ENCODE data around the gene HOTAIR. TPM values are rescaled to one million over a fixed set of nuclear protein-coding genes. Genes with fewer than 3 reads are reported as not detected.

The HOTAIR gene
- total RNA-seq, 1 donor from 2014 or later = not detected

- ATAC-seq (no peak), DNase-seq (no peak)
- intact Hi-C loops (cut with micrococcal nuclease) = no loop called here
These were observed 33.6 kb downstream of the HOTAIR start for GRCh38 chr12:53941187-53941586.

GRCh38 chr12:53940443-53941014 is 34.2 kb downstream of the HOTAIR start:
- ATAC-seq = no peak
- DNase-seq = no peak
- intact Hi-C loops (cut with micrococcal nuclease) = no loop called here

DNA sequence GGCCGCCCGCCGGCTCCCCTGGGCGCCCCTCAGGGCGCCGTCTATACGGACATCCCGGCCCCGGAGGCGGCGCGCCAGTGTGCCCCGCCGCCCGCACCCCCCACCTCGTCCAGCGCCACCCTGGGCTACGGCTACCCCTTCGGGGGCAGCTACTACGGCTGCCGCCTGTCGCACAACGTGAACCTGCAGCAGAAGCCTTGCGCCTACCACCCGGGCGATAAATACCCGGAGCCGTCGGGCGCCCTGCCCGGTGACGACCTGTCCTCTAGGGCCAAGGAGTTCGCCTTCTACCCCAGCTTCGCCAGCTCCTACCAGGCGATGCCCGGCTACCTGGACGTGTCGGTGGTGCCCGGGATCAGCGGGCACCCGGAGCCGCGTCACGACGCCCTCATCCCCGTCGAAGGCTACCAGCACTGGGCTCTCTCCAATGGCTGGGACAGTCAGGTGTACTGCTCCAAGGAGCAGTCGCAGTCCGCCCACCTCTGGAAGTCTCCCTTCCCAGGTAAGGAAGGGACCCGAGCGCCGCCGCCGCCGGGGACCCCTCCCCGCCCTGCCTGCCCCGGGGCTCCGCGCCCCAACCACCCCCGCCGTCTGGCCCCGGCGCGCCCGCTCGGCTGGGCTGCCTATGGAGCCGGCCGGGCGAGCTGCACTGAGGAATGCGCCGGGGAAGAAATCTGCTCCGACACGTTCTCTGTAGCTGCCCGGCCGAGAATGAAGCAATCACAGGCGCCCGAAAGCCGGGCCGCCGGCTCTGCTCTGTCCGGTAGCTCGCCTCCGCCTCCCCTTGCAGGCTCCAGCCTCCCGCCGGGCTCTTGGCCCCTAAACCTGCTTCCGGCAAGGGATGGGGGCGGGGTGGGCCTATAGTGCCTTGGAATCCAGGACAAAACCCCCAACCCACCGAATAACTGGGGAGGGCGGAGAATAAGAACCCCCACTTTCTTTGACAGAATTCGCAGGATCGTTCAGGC is 35.3 kb downstream of the HOTAIR start:
- intact Hi-C loops (cut with micrococcal nuclease) = no loop called here
- ATAC-seq (no peak), DNase-seq (no peak)

GRCh38 chr12:53938326-53939140 is 36.2 kb downstream of the HOTAIR start, which contains the start of gene HOXC13:
Gene HOXC13, plus strand, starts transcription at chr12:53938831. Its CDS starts 76 bp downstream, at chr12:53938907.
- DNase-seq (no peak), ATAC-seq (peak; percentile 12)

DNA sequence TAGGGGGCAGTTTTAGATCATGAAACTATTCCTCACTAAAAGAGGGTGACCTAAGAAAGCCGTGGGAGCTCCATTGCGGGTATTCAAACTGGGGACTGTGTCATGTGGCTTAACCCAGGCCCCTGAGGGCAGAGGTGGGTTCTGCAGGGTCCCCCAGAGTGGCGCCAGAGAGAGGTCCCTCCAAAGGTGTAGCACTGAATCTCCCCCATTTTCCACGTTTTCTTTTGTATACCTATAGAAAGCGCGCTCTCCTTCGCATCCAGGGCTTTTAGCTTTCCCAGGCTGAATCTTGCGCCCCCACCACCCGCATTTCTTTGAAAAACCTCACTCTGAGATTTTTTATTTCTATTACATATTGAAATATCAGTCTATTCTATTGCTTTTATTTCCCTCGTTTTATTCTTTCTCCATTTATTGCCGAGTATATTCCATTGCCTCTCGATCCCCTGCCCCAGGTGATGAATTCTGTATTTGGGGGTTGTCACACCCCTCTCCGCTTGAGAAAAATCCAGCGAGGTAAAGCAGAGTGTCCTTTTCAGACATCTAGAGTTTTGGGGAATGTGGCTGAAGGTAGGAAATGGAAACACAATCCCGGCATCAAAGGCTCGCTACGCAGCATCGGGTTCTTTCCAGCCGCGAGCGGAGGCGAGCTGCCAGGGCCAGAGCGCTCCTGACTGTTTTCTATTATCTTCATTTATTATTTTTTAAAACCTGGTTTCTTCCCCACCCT is 37.0 kb downstream of the HOTAIR start:
- no peak for DNase-seq
- intact Hi-C loops (cut with micrococcal nuclease) = no loop called here
- no peak for ATAC-seq

More at GRCh38 chr12:53938326-53939140, 36.2 kb downstream of the HOTAIR start, which contains the start of gene HOXC13:
- intact Hi-C loops (cut with micrococcal nuclease) = no loop called here

GRCh38 chr12:53937099-53937498 is 37.7 kb downstream of the HOTAIR start:
- intact Hi-C loops (cut with micrococcal nuclease) = no loop called here
- no peak for ATAC-seq
- no peak for DNase-seq

- ATAC-seq (no peak), DNase-seq (no peak)
- intact Hi-C loops (cut with micrococcal nuclease) = no loop called here
These were observed 39.1 kb downstream of the HOTAIR start for GRCh38 chr12:53935383-53936341.

DNA sequence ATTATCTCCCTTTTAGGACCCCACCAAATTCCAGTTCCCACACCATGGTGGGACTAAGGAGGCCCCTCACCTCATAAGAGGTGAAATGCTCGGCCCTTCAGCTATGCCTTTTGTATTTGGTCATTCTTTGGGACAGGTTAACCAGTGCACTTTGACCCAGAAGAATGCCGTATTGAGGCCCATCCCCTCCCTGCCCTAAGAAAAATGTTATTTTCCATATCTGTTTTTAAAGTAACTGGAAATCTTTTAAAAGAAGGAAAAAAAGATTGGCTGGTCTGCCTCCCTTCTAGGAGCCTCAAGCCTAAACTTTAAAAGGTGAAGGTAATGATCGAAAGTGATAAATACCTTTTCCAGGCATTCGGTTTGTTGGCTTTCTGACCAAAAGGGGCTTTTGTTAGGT is 41.8 kb downstream of the HOTAIR start:
- intact Hi-C loops (cut with micrococcal nuclease) = no loop called here
- ATAC-seq (no peak), DNase-seq (no peak)

DNA sequence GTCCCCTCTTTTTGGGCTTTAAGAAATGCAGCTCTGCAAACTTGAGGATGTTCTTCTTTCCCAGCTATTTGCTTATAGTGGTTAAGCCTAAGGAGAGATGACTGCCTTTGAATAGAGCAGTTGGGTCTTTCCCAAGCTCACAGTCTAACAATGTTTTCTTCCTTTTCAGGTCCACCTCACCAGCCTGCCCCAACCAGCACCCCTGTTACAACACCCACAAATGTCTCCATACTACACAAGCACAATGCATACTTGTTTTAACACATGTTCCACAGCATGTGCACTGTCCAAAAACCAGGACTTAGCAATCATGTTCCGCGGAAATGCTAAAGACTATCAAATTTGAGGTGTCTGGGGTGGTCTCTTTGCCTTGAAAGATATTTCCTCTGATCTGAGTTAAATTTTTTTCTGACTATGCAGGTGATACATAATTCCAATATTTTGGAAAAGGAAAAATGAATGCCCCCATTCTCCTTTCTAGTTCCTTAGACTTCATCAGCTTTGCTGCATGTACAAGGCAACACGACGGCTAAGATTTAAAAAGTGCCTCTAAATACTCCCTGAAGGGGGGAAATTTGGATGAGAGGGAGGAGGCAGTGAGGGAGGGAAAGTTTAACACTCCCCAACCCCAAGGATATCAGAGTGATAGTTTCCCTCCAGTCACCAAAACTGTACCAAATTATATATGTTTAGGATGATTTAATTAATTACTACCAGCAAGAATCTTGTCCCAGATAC is 42.7 kb downstream of the HOTAIR start:
- intact Hi-C loops (cut with micrococcal nuclease) = no loop called here
- ATAC-seq = no peak
- no peak for DNase-seq

DNA sequence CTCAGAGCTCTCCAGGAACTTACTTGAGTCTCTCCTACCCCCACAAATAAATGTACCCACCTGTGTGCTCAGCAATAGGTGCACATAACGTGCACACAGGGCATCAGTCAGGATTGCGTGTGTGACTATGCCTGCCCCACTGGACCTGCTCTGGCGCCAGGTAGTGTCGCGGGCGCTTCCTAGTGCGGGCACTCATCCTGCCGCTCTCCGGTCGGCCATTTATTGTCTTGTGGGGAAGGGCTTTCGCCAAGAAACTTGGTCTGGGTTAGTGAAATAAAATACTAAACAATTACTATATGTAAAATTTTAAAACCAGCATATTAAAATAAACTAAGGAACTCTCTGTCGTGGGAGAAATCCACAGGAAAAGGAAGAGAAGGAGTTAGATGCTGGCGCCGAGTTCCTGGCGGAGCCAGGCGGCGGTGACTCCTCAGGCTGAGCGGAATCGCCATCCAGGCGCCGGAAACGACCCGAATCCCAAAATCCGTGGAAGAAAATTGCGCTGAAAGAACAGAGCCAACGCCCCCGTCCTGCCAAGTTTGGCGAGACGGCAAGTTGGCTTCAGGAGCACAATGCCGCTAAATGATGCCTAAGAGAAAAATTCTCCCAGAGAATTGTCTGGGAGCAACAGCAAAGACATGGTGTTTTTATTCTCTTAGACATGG is 44.0 kb downstream of the HOTAIR start:
- intact Hi-C loops (cut with micrococcal nuclease) = no loop called here
- DNase-seq (no peak), ATAC-seq (no peak)

DNA sequence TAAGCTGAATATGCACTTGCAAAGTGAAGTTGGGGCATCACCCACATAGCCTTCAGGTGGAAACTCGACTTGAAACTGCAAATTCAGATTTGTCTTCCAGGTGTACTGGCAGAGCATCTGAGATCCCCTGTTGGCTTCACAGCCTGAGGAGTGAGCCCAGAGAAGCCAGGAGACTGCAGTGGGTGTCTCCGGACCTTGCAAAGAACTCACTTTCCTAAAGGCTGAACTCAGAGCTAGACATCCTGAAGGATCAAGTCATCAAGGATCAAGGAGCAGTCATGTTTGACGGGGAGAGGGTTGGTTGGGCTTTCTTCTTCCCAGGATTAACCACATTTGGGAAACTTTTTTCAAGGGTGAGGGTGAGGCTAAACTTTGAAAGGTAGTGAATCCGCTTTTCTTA is 45.2 kb downstream of the HOTAIR start:
- intact Hi-C loops (cut with micrococcal nuclease) = no loop called here
- no peak for ATAC-seq
- no peak for DNase-seq

DNA sequence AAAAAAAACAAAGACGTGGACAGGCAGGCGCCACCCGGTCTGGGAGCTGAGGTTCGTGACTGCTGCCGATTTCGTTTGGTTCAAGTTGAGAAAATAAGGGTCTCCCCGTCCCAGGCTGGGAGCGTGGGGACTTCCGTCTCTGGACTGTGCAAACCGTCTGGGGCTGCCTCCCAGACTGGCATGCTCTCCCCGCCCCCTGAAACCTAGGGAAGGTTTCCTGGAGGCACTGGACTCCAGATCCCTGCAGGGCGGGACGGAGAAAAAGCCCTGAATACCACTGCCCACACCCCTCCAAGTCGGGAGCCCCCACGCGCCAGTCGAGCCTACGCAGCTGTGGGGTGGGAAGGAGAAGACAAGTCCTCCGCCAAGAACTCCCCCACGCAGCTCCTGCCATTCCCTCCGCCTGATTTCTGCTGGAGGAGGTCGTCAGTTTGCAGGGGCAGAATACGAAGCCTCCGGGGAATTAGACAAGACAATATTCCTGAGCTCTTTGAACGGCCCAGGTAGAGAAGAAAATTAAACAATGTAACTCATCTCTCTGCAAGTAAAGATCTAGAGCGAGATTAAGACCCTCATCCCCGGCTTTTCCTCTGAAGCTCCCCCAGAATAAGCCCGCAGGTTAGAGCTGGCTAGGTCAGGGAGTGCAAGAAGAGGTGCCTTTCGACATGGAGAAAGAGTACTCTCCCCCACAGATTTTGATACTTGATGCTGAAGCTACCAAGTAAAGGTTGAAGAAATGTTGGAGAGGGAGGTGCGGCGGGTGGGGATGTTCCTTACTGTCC is 46.5 kb downstream of the HOTAIR start:
- DNase-seq (no peak), ATAC-seq (no peak)
- intact Hi-C loops (cut with micrococcal nuclease) = no loop called here

- ATAC-seq = no peak
- no peak for DNase-seq
- intact Hi-C loops (cut with micrococcal nuclease) = no loop called here
These were observed 47.3 kb downstream of the HOTAIR start for GRCh38 chr12:53927220-53928029.

- no peak for DNase-seq
- ATAC-seq = no peak
- intact Hi-C loops (cut with micrococcal nuclease) = no loop called here
These were observed 50.0 kb downstream of the HOTAIR start for GRCh38 chr12:53924521-53925405.

Data from left ventricle myocardium superior (tissue), 1 donor.